Stimulated activated CD4-positive, alpha-beta T cell treated with anti-CD3 and anti-CD28 coated beads, Interleukin-4, amount 100 ng/mL, for 4 hours (primary cell): ENCODE results near the gene CHST9.

Source experiments
- DNase-seq, 2 experiments: peaks; one replicate each; pipeline ENCODE4 v3.0.0-alpha.2; 2020

Gene CHST9

GRCh38 chr18:27081701-27082100 lies 103.4 kb downstream of the CHST9 start:
- no peak for DNase-seq

DNA sequence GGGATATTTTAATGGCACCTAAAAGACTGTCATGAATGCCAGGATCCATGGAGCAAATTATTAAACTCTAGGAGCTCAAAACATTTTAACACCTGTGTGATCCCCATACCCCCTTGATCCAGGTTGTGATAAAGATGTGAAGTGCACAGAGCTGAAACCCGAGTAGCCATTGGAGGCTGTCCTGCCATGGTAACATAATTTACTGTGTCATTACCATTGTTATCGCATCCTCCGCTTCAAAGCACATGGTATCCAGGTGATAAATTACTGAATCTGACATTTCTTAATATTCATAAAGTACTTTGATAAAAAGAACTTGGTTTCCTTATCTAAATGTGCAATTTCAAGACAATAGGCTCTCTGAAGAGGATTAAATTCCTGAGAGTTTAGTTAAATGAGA lies 109.3 kb downstream of the CHST9 start:
- DNase-seq = no peak

GRCh38 chr18:27073404-27073830 lies 111.7 kb downstream of the CHST9 start:
- no peak for DNase-seq

DNA sequence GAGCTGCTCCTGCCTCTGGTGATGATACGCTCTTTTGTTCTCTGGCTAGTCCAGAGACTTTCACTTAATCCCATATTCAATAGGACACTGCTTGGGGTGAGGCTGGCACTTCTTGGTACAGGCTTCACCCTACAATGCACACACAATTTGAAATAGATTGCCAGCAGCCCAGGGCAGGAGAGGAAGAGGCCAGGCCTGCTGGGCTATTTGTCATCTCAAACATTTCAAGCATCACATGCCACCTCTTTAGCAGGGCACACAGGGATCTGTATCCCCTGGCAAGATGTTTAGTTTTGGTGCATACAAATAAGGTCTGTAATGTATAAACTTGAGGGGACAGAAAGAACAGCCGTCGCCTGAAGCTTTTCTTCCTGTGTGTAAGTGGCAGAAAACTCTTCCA lies 120.4 kb downstream of the CHST9 start:
- no peak for DNase-seq

DNA sequence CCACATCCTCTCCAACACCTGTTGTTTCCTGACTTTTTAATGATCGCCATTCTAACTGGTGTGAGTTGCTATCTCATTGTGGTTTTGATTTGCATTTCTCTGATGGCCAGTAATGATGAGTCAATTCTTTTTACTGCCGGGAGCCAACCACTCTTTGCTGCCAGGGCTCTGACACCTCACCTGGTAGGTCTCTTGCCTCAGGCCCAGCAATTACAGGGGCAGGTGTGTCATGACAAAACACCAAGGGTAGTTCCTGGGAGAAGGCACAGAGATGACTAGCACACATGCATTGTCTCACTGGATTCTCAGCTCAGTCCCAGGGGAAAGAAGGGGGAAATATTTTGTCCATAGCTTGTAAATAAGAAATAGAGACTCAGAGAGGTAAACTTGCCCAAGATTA lies 122.3 kb downstream of the CHST9 start:
- DNase-seq = no peak

GRCh38 chr18:27061488-27062095 lies 123.5 kb downstream of the CHST9 start:
- no peak for DNase-seq

GRCh38 chr18:27057519-27058234 lies 127.4 kb downstream of the CHST9 start:
- DNase-seq = no peak

DNA sequence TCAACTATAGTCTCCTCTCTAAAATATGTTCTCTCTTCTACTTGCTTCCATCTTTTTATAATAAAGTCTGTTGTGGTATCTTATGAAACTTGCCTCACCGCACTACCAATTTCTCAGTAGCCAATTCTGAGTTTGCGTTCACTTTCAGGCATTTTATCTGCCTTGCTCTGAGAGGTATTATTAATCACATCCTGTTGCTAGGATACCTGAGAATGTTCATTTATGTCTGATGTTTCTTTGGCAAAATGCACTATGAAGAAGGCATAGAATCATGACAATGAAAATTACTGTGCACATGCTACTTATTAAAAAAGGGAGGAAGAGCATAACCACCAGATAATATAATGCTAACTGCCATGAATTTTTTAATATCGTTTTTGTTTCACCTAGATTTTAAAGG lies 130.2 kb downstream of the CHST9 start:
- DNase-seq = no peak

DNA sequence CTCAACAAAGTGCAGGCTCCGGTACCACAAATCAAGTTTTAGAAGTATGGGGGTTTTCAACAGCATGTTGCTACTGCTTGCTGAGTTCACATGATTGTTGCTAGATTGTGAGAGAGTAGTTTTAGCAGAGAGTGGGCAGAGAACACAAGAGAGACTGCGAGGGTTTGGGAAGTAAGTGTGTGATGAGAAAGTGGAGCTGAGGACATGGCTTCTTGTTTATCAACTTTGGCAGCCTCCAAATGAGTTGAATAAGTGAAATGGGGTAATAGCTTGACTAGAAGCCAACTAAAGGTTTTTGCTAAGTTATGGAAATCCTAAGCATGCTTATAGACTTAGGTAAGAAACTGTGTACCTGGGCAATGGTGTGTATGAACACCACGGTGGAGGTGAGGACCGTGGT lies 135.1 kb downstream of the CHST9 start:
- DNase-seq = no peak

- no peak for DNase-seq
These were observed 139.8 kb downstream of the CHST9 start for GRCh38 chr18:27045342-27045741.

DNA sequence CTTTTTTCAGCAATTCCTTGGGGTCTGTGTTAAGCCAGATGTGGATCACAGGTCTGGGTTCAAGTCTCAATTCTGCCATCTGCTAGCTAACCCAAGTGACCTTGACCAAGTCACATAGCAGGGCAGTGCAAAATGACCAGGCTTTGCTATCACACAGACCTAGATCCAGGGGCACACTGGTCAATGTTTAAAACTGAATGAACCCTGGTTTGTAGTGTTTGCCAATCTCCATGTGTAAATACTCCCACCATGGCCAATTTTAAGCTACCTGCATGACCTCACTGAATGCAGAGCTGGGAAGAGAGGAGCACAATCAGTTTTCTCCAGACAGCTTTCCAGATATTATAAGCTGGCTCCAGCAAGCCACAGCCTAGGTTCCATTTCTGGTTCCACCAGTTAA lies 142.9 kb downstream of the CHST9 start:
- DNase-seq = no peak

GRCh38 chr18:27040796-27041195 lies 144.3 kb downstream of the CHST9 start:
- no peak for DNase-seq

GRCh38 chr18:27033722-27034121 lies 151.4 kb downstream of the CHST9 start:
- DNase-seq = no peak

GRCh38 chr18:27030421-27030820 lies 154.7 kb downstream of the CHST9 start:
- DNase-seq = no peak

DNA sequence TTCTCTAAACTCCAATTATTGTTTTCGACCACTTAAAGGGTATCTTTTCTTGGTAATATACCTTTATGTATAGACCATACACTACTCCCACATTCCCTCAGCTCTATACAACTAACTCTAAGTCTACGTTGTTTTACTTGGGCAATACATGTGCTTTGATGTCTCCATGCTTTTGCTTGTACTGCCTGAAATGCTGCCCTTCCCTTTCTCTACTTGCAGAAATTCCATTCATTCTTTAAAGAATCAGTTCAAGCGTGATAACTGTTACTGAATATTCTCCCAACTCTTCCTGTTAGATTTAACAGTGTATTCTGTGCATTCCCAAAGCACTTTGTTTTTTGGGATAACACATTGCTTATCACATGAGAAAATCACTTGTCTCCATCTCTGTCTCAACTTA lies 162.6 kb downstream of the CHST9 start:
- DNase-seq = no peak

- DNase-seq = no peak
These were observed 167.1 kb downstream of the CHST9 start for GRCh38 chr18:27017901-27018500.

DNA sequence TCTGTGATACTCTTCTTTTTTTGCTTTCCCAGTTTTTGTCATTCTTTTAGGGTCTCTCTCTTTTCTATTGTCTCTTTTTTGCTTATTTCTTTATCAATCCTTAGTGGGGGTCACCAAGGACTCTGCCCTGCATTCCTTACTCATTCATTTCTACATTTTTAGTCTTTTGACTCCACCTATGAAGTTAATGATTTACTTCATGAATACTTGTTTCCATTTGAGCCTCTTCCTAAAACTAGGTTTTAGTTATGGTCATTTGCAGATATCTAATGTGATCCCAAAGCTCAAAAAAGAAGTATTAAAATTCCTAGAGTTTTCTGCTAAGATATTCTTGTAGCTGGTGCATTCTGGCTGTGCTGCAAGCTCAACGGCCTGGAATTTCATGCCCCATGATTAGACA lies 170.3 kb downstream of the CHST9 start:
- no peak for DNase-seq

GRCh38 chr18:27010784-27011183 lies 174.3 kb downstream of the CHST9 start:
- no peak for DNase-seq

DNA sequence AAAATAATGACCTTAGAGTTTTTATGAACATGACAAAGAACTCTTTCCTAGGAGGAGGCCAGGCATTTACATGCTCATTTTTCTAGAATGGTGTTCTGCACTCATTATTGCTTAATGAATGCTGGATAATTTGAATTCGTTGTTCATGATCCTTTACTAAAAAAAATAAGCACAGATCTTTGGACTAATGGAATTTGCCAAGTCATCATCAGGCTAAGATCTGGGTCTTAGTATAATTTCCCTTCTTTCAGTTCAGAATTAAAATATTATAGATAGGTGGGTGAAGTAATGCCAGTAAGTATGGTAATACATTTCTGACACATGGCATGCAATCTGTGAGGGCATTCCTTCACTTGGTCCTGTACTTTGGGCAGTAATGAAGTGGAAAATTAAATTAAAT lies 175.8 kb downstream of the CHST9 start:
- DNase-seq = no peak

- DNase-seq = no peak
These were observed 176.5 kb downstream of the CHST9 start for GRCh38 chr18:27008575-27008974.

- no peak for DNase-seq
These were observed 177.2 kb downstream of the CHST9 start for GRCh38 chr18:27007880-27008279.

- no peak for DNase-seq
These were observed 179.5 kb downstream of the CHST9 start for GRCh38 chr18:27005589-27005988.

DNA sequence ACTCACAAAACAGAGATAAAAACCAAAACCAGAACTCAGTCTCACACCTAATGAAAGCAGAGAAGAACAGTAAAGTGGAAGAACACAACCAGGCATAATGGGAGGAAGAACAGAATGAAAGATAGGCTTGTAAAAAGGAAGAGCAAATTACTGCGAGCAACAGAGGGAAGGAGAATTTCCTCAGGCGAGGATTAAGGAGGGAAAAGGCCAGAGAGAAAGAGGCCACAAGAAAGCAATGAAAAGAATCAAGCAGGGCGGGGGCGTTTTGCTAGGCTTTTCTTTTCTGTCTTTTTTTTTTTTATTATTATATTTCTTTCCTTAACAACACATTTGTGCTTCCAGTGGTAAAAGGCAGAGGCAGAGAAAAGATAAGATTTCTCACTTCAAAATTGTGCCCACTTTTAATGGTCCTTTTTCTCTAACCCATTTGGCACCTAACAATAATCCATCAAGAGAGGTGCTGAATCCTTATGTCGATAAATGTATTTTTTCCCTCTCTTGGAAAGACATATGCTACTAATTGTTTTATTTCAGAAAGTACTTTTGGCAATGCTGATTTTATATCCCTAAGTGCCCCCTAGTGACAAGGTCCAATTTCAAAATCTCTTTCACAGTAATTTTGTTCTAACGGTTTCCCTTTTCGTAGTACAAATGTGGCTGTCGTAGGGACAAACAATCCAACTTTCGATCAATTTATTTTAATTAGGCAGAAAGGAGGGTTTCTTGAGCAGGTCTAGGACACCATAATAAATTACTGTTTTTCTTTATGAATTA lies 180.9 kb downstream of the CHST9 start:
- DNase-seq = no peak

DNA sequence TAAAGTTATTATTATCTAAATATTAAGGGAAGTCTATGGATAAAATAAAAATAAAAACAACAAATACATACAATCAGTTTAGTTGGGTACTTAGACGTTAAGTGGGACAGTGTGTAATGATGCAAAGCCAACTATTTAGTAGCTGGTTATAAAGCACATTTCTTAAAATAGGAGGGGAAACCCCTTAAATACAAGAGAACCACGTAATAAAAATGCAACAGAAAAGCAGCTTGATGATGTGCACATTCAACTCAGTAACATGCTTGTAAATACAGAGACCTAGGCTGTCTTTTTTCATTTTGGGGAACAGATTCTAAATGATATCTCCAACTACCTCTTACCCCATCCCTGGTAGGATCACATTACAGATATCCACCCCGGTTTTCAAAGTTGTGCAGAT lies 185.3 kb downstream of the CHST9 start:
- no peak for DNase-seq
